Endothelial cell of coronary artery (primary cell): ENCODE measurements around the gene SRSF3. TPM values are rescaled to one million over a fixed set of nuclear protein-coding genes. Genes with fewer than 3 reads are reported as not detected.

Experiments used
- total RNA-seq: library from RNA; depleted of rRNA; stranded (reverse); fragments of >200 nt; gene quantifications from 2 replicates; pipeline ENCODE4 v1.2.3, GENCODE V29; 2014

The SRSF3 gene
- 221 and 299 TPM in 2 replicates for total RNA-seq

GRCh38 chr6:36594029-36594815 is at the start of gene SRSF3:
Gene SRSF3 (plus strand): TSS chr6:36594362. CDS start chr6:36596763, 2,401 bp downstream.

GRCh38 chr6:36546920-36547645 is 47.1 kb upstream of the SRSF3 start, which contains the start of gene STK38:
Gene STK38 (minus strand): TSS chr6:36547479. CDS start chr6:36540202, 7,277 bp downstream.

Other genes with a start within 250 kb of the SRSF3 start
- gene ETV7, start 206.7 kb upstream of the SRSF3 start, total RNA-seq, result 0.27 and 0.47 TPM in 2 replicates
- gene PXT1, start 151.5 kb upstream of the SRSF3 start, total RNA-seq, result 0.09 TPM in 1 of 2 replicates, not detected in the other
- gene KCTD20, start 151.4 kb upstream of the SRSF3 start, total RNA-seq, result 60.0 and 74.5 TPM in 2 replicates
- 12.1 and 13.9 TPM in 2 replicates for gene STK38, start 46.9 kb upstream of the SRSF3 start, total RNA-seq
- 141 and 160 TPM in 2 replicates for gene CDKN1A, start 84.4 kb downstream of the SRSF3 start, total RNA-seq
- under 0.01 TPM in 2 replicates for gene RAB44, start 103.5 kb downstream of the SRSF3 start, total RNA-seq
- 11.8 and 15.2 TPM in 2 replicates for gene CPNE5, start 245.1 kb downstream of the SRSF3 start, total RNA-seq